SK-N-SH (cell line): Measurements from ENCODE around the gene RASD2. TPM values are rescaled to one million over a fixed set of nuclear protein-coding genes. Genes with fewer than 3 reads are reported as not detected.

Experiments used
- CTCF ChIA-PET: fragments of 300-600, 350-600 bp; formaldehyde crosslinking; extraction: SDS; loops from one replicate; lab custom pipeline; 2021; lab: Yijun Ruan, JAX
- POLR2A ChIA-PET: fragments of 350-600 bp; sonication (Branson Sonifier 250); formaldehyde crosslinking; extraction: SDS; loops from one replicate; lab custom pipeline; 2020; ENCODE audit warnings: antibody characterized with exemption, inconsistent platforms; lab: Yijun Ruan, JAX
- DNase-seq: peaks from one replicate; pipeline ENCODE4 v3.0.0; 2012
- H2AFZ ChIP-seq: fragments of 200-600 bp; sonication (generic); 2 replicates; pipeline ENCODE4 v1.8.1; 2016; ENCODE audit warnings: antibody characterized with exemption, mild to moderate bottlenecking, low read depth
- H3F3A ChIP-seq: fragments of 200-600 bp; sonication (generic); replicated peaks from 2 replicates; pipeline ENCODE3; 2016; ENCODE audit warnings: antibody characterized with exemption, mild to moderate bottlenecking; ENCODE audit not compliant: insufficient read depth
- H3K27ac ChIP-seq, 2 experiments: fragments of 200-500 bp in 1 of 2; fragments of 200-600 bp in 1 of 2; sonication (Bioruptor generic) in 1 of 2; sonication (generic), shearing (Covaris generic) in 1 of 2; 2 replicates each; pipeline versions ENCODE4 v1.5.1 to v1.6.1; 2014 to 2016; ENCODE audit warnings: low read depth in 2 of 2, inconsistent platforms in 1 of 2, low read length in 1 of 2, mild to moderate bottlenecking in 1 of 2, mixed read lengths in 1 of 2
- H3K27me3 ChIP-seq: fragments of 200-600 bp; sonication (generic), shearing (Covaris generic); 2 replicates; pipeline ENCODE4 v1.6.1; 2016; ENCODE audit warnings: mixed run types; ENCODE audit not compliant: insufficient read depth
- H3K36me3 ChIP-seq, 2 experiments: fragments of 200-500 bp in 1 of 2; fragments of 200-600 bp in 1 of 2; sonication (Bioruptor generic) in 1 of 2; sonication (generic) in 1 of 2; replicated peaks in 1 of 2; 2 replicates each; pipeline versions ENCODE3 to v1.5.1; 2014 to 2016; ENCODE audit warnings: low read length in 1 of 2, mild to moderate bottlenecking in 1 of 2; ENCODE audit not compliant: insufficient read depth in 2 of 2, control insufficient read depth in 1 of 2
- H3K4me1 ChIP-seq, 2 experiments: fragments of 200-500 bp in 1 of 2; fragments of 200-600 bp in 1 of 2; sonication (Bioruptor generic) in 1 of 2; sonication (generic), shearing (Covaris generic) in 1 of 2; 2 replicates each; pipeline versions ENCODE4 v1.5.1 to v1.6.1; 2014 to 2016; ENCODE audit warnings: low read depth in 1 of 2, low read length in 1 of 2, mixed run types in 1 of 2; ENCODE audit not compliant: insufficient read depth in 2 of 2, control insufficient read depth in 1 of 2
- H3K4me2 ChIP-seq: fragments of 200-600 bp; sonication (generic), shearing (Covaris generic); 2 replicates; pipeline ENCODE4 v1.6.1; 2017; ENCODE audit warnings: mixed run types
- H3K4me3 ChIP-seq, 2 experiments: fragments of 200-500 bp in 1 of 2; fragments of 200-600 bp in 1 of 2; sonication (Bioruptor generic) in 1 of 2; sonication (generic), shearing (Covaris generic) in 1 of 2; 2 replicates each; pipeline versions ENCODE4 v1.5.1 to v1.8.1; 2014 to 2016; ENCODE audit warnings: low read depth in 2 of 2, inconsistent platforms in 1 of 2, low read length in 1 of 2, mild to moderate bottlenecking in 1 of 2, mixed read lengths in 1 of 2, moderate library complexity in 1 of 2
- H3K79me2 ChIP-seq: fragments of 200-600 bp; sonication (generic); 2 replicates; pipeline ENCODE4 v1.8.1; 2017; ENCODE audit warnings: mild to moderate bottlenecking; ENCODE audit not compliant: insufficient read depth
- H3K9ac ChIP-seq: fragments of 200-600 bp; sonication (generic); 2 replicates; pipeline ENCODE4 v1.6.1; 2017; ENCODE audit warnings: mixed run types
- H3K9me2 ChIP-seq: fragments of 200-600 bp; sonication (generic); 2 replicates; pipeline ENCODE4 v1.6.1; 2017; ENCODE audit warnings: mixed run types
- H3K9me3 ChIP-seq: fragments of 200-600 bp; sonication (generic); 2 replicates; pipeline ENCODE4 v1.6.1; 2017; ENCODE audit warnings: mixed run types, mild to moderate bottlenecking, moderate library complexity
- H4K20me1 ChIP-seq: fragments of 200-600 bp; sonication (generic); 2 replicates; pipeline ENCODE4 v1.6.1; 2017; ENCODE audit warnings: mild to moderate bottlenecking, mixed run types; ENCODE audit not compliant: insufficient read depth
- CHD2 ChIP-seq: fragments of 150-350 bp; IDR thresholded peaks from 2 replicates; pipeline ENCODE4 v1.6.1; 2018; ENCODE audit warnings: low read length; ENCODE audit not compliant: partially characterized antibody
- EZH2phosphoT487 ChIP-seq: fragments of 200-600 bp; sonication (generic); IDR thresholded peaks from 2 replicates; pipeline ENCODE4 v1.6.1; 2017; ENCODE audit warnings: low read depth, mixed run types, mild to moderate bottlenecking, antibody characterized with exemption, moderate library complexity, borderline replicate concordance
- GABPA ChIP-seq: IDR thresholded peaks from 2 replicates; pipeline ENCODE4 v1.4.0; 2012; ENCODE audit warnings: low read depth, mild to moderate bottlenecking
- GATA2 ChIP-seq: sonication (generic); formaldehyde crosslinking; IDR thresholded peaks from 2 replicates; pipeline ENCODE4 v1.5.0; 2020; ENCODE audit warnings: mild to moderate bottlenecking, missing genetic modification reagents
- POLR2AphosphoS5 ChIP-seq: IDR thresholded peaks from 2 replicates; pipeline ENCODE4 v1.6.1; 2012; ENCODE audit warnings: low read depth, low read length
- RAD21 ChIP-seq: IDR thresholded peaks from 2 replicates; pipeline ENCODE4 v1.6.1; 2012; ENCODE audit warnings: mild to moderate bottlenecking, low read length
- RXRA ChIP-seq: IDR thresholded peaks from 2 replicates; pipeline ENCODE4 v1.4.0; 2012; ENCODE audit warnings: low read depth, mild to moderate bottlenecking, borderline replicate concordance
- TAF1 ChIP-seq: IDR thresholded peaks from 2 replicates; pipeline ENCODE4 v1.6.1; 2012; ENCODE audit warnings: low read depth, mild to moderate bottlenecking, low read length, moderate library complexity, borderline replicate concordance
- TEAD4 ChIP-seq: IDR thresholded peaks from 2 replicates; pipeline ENCODE4 v1.4.0; 2012; ENCODE audit warnings: mild to moderate bottlenecking, borderline replicate concordance; ENCODE audit not compliant: insufficient read depth
- WGBS: methylation state at CpG from one replicate; pipeline ENCODE4 v1.1.6; 2017; ENCODE audit warnings: low lambda C conversion rate; 5-methylcytosine and 5-hydroxymethylcytosine counted together
- polyA plus RNA-seq, 3 experiments: library from polyadenylated mRNA; depleted of rRNA; stranded (reverse); fragments of >200 nt; gene quantifications; 2 replicates each; pipeline ENCODE4 v1.2.3, GENCODE V29; 2012
- TF ChIP-seq, protein P1 (sequence below): IDR thresholded peaks from 2 replicates; pipeline ENCODE4 v1.4.0; 2012; ENCODE audit warnings: low read depth
- TF ChIP-seq, protein P2 (sequence below): IDR thresholded peaks from 2 replicates; pipeline ENCODE4 v1.6.1; 2012; ENCODE audit warnings: mild to moderate bottlenecking, low read depth, low read length, moderate library complexity
- TF ChIP-seq, protein P3 (sequence below): fragments of 200-600 bp; sonication (generic); IDR thresholded peaks from 2 replicates; pipeline ENCODE4 v1.6.1; 2017; ENCODE audit warnings: antibody characterized with exemption, mild to moderate bottlenecking, moderate library complexity
- TF ChIP-seq, protein P4 (sequence below): IDR thresholded peaks from 2 replicates; pipeline ENCODE4 v1.4.0; 2012; ENCODE audit warnings: low read depth, borderline replicate concordance

The RASD2 gene
- polyA plus RNA-seq, 1 of the 3 experiments (the other 2 are of a cell fraction) = 0.30 TPM

DNA sequence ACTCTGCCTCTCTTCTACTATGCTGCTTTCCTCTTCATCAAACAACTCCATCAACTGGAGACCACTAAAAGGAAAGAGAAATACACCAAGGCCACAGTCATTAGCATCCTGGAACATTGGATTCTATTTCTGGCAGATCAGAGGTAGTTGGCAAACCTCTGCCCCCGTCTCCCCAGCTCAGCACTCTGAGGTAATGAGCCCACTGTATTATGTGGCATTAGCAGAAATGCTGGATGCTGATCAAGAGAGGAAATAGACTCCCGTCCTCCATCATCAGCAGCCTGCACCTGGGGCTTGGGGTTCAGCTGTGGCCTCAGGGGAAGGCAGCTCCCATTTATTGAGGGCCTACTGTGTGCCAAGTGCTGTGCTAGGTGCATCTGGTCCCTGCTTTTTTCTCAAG is 9.0 kb upstream of the RASD2 start:
- Histone ChIP-seq H3F3A (peaks cover 2% of the 10 kb centered on the region), H3K36me3 (no peaks in the 10 kb centered on the region), H2AFZ (no peak overlapping the region), H3K27ac (no peak overlapping the region), H3K4me3 (no peak overlapping the region), H3K4me1 (peaks cover 4 to 8% of the 10 kb centered on the region in 2 experiments; a peak in 2 of 4 replicates), H3K9me3 (no peaks in the 10 kb centered on the region; the same call in 1 of the 2 replicates), H3K9ac (no peak overlapping the region)
- WGBS = 77% methylated on average over 2 of the region's 2 CpGs
- CTCF ChIA-PET = no interaction called here
- no peak for DNase-seq
- POLR2A ChIA-PET = no interaction called here
- TF ChIP-seq, protein P1, sequence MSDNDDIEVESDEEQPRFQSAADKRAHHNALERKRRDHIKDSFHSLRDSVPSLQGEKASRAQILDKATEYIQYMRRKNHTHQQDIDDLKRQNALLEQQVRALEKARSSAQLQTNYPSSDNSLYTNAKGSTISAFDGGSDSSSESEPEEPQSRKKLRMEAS = no peak
- no peak for TF ChIP-seq GABPA
- TF ChIP-seq POLR2AphosphoS5 = no peak
- TF ChIP-seq, protein P2, sequence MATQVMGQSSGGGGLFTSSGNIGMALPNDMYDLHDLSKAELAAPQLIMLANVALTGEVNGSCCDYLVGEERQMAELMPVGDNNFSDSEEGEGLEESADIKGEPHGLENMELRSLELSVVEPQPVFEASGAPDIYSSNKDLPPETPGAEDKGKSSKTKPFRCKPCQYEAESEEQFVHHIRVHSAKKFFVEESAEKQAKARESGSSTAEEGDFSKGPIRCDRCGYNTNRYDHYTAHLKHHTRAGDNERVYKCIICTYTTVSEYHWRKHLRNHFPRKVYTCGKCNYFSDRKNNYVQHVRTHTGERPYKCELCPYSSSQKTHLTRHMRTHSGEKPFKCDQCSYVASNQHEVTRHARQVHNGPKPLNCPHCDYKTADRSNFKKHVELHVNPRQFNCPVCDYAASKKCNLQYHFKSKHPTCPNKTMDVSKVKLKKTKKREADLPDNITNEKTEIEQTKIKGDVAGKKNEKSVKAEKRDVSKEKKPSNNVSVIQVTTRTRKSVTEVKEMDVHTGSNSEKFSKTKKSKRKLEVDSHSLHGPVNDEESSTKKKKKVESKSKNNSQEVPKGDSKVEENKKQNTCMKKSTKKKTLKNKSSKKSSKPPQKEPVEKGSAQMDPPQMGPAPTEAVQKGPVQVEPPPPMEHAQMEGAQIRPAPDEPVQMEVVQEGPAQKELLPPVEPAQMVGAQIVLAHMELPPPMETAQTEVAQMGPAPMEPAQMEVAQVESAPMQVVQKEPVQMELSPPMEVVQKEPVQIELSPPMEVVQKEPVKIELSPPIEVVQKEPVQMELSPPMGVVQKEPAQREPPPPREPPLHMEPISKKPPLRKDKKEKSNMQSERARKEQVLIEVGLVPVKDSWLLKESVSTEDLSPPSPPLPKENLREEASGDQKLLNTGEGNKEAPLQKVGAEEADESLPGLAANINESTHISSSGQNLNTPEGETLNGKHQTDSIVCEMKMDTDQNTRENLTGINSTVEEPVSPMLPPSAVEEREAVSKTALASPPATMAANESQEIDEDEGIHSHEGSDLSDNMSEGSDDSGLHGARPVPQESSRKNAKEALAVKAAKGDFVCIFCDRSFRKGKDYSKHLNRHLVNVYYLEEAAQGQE = no peak
- TF ChIP-seq TAF1 = no peak
- TF ChIP-seq RAD21 = no peak
- no peak for TF ChIP-seq CHD2
- TF ChIP-seq GATA2 (CRISPR knock-in tag) = no peak
- TF ChIP-seq EZH2phosphoT487 = no peak
- TF ChIP-seq, protein P3, sequence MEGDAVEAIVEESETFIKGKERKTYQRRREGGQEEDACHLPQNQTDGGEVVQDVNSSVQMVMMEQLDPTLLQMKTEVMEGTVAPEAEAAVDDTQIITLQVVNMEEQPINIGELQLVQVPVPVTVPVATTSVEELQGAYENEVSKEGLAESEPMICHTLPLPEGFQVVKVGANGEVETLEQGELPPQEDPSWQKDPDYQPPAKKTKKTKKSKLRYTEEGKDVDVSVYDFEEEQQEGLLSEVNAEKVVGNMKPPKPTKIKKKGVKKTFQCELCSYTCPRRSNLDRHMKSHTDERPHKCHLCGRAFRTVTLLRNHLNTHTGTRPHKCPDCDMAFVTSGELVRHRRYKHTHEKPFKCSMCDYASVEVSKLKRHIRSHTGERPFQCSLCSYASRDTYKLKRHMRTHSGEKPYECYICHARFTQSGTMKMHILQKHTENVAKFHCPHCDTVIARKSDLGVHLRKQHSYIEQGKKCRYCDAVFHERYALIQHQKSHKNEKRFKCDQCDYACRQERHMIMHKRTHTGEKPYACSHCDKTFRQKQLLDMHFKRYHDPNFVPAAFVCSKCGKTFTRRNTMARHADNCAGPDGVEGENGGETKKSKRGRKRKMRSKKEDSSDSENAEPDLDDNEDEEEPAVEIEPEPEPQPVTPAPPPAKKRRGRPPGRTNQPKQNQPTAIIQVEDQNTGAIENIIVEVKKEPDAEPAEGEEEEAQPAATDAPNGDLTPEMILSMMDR = no peak
- TF ChIP-seq RXRA = no peak
- TF ChIP-seq, protein P4, sequence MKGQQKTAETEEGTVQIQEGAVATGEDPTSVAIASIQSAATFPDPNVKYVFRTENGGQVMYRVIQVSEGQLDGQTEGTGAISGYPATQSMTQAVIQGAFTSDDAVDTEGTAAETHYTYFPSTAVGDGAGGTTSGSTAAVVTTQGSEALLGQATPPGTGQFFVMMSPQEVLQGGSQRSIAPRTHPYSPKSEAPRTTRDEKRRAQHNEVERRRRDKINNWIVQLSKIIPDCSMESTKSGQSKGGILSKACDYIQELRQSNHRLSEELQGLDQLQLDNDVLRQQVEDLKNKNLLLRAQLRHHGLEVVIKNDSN = no peak
- TF ChIP-seq TEAD4 = no peak
- TF ChIP-seq, all 33 proteins: peak for 0
- Histone ChIP-seq H3K79me2 (no peaks in the 10 kb centered on the region), H3K27me3 (no peaks in the 10 kb centered on the region), H4K20me1 (no peaks in the 10 kb centered on the region), H3K9me2 (no peaks in the 10 kb centered on the region), H3K4me2 (no peak overlapping the region)
